A673 (cell line): ENCODE data around the gene ITGBL1. TPM values are rescaled to one million over a fixed set of nuclear protein-coding genes. Genes with fewer than 3 reads are reported as not detected.

Experiments
- BruUV-seq: library from RNA; stranded (reverse); fragments of 400-500 nt; replicated peaks from 2 replicates; lab custom pipeline; 2021; lab: Mats Ljungman, UMichigan
- CTCF ChIA-PET: fragments of 300-600 bp; sonication (Branson Sonifier 250); formaldehyde crosslinking; loops from one replicate; lab custom pipeline; 2022; ENCODE audit warnings: antibody characterized with exemption; lab: Charles Lee
- POLR2A ChIA-PET: fragments of 300-600 bp; sonication (Branson Sonifier 250); formaldehyde crosslinking; loops from one replicate; lab custom pipeline; 2022; ENCODE audit warnings: antibody characterized with exemption; ENCODE audit not compliant: low non-redundant PET; lab: Charles Lee
- DNase-seq: peaks from one replicate; pipeline ENCODE4 v3.0.0-alpha.2; 2015; ENCODE audit warnings: low spot score
- H3K27ac ChIP-seq: fragments of 200-600 bp; sonication (generic); 2 replicates; pipeline ENCODE4 v1.5.1; 2016; ENCODE audit warnings: mixed run types, low read depth, mild to moderate bottlenecking, mixed read lengths, antibody characterized with exemption, low read length; ENCODE audit not compliant: poor library complexity, severe bottlenecking
- H3K27me3 ChIP-seq: fragments of 200-600 bp; sonication (generic); replicated peaks from 2 replicates; pipeline ENCODE4 v1.6.1; 2017; ENCODE audit warnings: mixed run types, low read depth, mild to moderate bottlenecking, mixed read lengths, antibody characterized with exemption, low read length; ENCODE audit not compliant: insufficient read depth, poor library complexity
- H3K36me3 ChIP-seq: fragments of 200-600 bp; sonication (generic); 2 replicates; pipeline ENCODE4 v1.6.1; 2016; ENCODE audit warnings: mixed run types, mild to moderate bottlenecking, mixed read lengths, antibody characterized with exemption, low read length; ENCODE audit not compliant: insufficient read depth, poor library complexity, severe bottlenecking
- H3K4me1 ChIP-seq: fragments of 200-600 bp; sonication (generic); 2 replicates; pipeline ENCODE4 v1.6.1; 2017; ENCODE audit warnings: mixed run types, mild to moderate bottlenecking, mixed read lengths, antibody characterized with exemption, low read length; ENCODE audit not compliant: insufficient read depth, poor library complexity, severe bottlenecking
- H3K4me3 ChIP-seq: fragments of 200-600 bp; sonication (generic); 2 replicates; pipeline ENCODE4 v1.5.1; 2016; ENCODE audit warnings: low read depth, mixed run types, mild to moderate bottlenecking, mixed read lengths, low read length; ENCODE audit not compliant: poor library complexity, severe bottlenecking
- H3K9me3 ChIP-seq: fragments of 200-600 bp; sonication (generic); 2 replicates; pipeline ENCODE4 v1.6.1; 2016; ENCODE audit warnings: mixed run types, low read depth, mild to moderate bottlenecking, mixed read lengths, antibody characterized with exemption, low read length; ENCODE audit not compliant: poor library complexity, severe bottlenecking
- CTCF ChIP-seq: fragments of 300-800, 200-600 bp; sonication (generic); conservative IDR thresholded peaks from 2 replicates; pipeline ENCODE4 v1.5.1; 2017; ENCODE audit warnings: low read depth, mild to moderate bottlenecking, antibody characterized with exemption, low read length, moderate library complexity, mixed read lengths
- EZH2 ChIP-seq: fragments of 200-600 bp; sonication (generic); IDR thresholded peaks from 2 replicates; pipeline ENCODE4 v1.6.1; 2017; ENCODE audit warnings: borderline replicate concordance, low read depth, mild to moderate bottlenecking, mixed read lengths, antibody characterized with exemption, low read length; ENCODE audit not compliant: poor library complexity, severe bottlenecking
- intact Hi-C: fragments of 100-400 bp; cut with micrococcal nuclease; formaldehyde crosslinking; loops from one replicate; pipeline ENCODE4 v1.10.0; 2022; ENCODE audit not compliant: unreplicated experiment
- total RNA-seq: library from RNA; stranded (reverse); gene quantifications from 2 replicates; pipeline ENCODE4 v1.2.3, GENCODE V29; 2021

ITGBL1 gene
- total RNA-seq, 1 experiment from 2014 or later, result 0.64 TPM

- Histone ChIP-seq H3K4me1 (no peaks in the 10 kb centered on the region), H3K9me3 (peaks cover under 1% of the 10 kb centered on the region), H3K27ac (no peak overlapping the region), H3K27me3 (no peaks in the 10 kb centered on the region), H3K36me3 (no peaks in the 10 kb centered on the region), H3K4me3 (no peak overlapping the region)
- ChIA-PET POLR2A (interaction anchor here (0.7 kb wide), 1 partner anchor 179 kb away, joined by 3 read pairs; no protein-coding TSS in a partner anchor), CTCF (interaction anchor here (0.5 kb wide), 1 partner anchor 34 kb away, joined by 3 read pairs; no protein-coding TSS in a partner anchor)
- DNase-seq, result no peak
- intact Hi-C loops, result no loop called here
- BruUV-seq, result no TSS peak
- TF ChIP-seq CTCF, result no peak
- TF ChIP-seq EZH2, result no peak
These were observed 221.1 kb downstream of the ITGBL1 start for GRCh38 chr13:101673360-101674105.

GRCh38 chr13:101681834-101682233 lies 229.4 kb downstream of the ITGBL1 start:
- intact Hi-C loops, result no loop called here
- no peak for DNase-seq
- no peaks in the 10 kb centered on the region for H3K4me1 ChIP-seq
- POLR2A ChIA-PET, result interaction anchor here (1.0 kb wide), 1 partner anchor 566 kb away, joined by 4 read pairs; no protein-coding TSS in a partner anchor
- H3K9me3 ChIP-seq, result no peaks in the 10 kb centered on the region
- no peaks in the 10 kb centered on the region for H3K36me3 ChIP-seq
- no peak overlapping the region for H3K27ac ChIP-seq
- CTCF ChIA-PET, result no interaction called here
- H3K27me3 ChIP-seq, result no peaks in the 10 kb centered on the region
- H3K4me3 ChIP-seq, result no peak overlapping the region
- TF ChIP-seq CTCF (no peak), EZH2 (no peak)
- no TSS peak for BruUV-seq

- no peaks in the 10 kb centered on the region for H3K36me3 ChIP-seq
- BruUV-seq, result no TSS peak
- intact Hi-C loops, result no loop called here
- H3K4me3 ChIP-seq, result no peak overlapping the region
- DNase-seq, result no peak
- H3K27me3 ChIP-seq, result no peaks in the 10 kb centered on the region
- ChIA-PET CTCF (no interaction called here), POLR2A (no interaction called here)
- no peak overlapping the region for H3K27ac ChIP-seq
- TF ChIP-seq EZH2, result no peak
- no peak for TF ChIP-seq CTCF
- H3K9me3 ChIP-seq, result no peaks in the 10 kb centered on the region
- no peaks in the 10 kb centered on the region for H3K4me1 ChIP-seq
These were observed 233.5 kb downstream of the ITGBL1 start for GRCh38 chr13:101686003-101686402.
